Iris pigment epithelial cell (primary cell): ENCODE data around the gene KCND1.

Experiments used
- DNase-seq: peaks from one replicate; pipeline ENCODE4 v3.0.0-alpha.2; 2011; ENCODE audit warnings: low read depth

KCND1 gene

DNA sequence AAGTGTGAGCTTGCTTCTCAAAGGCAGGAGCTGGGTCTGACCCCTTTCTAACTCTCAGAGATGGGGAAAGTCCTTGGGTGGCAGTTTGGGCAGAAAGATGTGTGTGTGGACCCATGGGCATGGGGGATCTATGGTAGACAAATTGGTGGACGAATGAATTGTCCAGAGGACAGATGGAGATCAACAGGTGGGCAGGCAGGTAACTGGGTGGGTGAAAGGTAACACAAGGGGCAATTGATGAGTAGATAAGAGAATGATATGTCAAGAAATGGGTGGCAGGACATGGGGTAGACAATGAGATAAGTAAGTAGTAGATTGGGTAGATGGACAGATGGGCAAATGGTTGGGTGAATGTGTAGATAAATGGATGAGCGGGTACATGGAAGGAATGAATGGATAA, 2.9 kb upstream of the KCND1 start:
- no peak for DNase-seq

DNA sequence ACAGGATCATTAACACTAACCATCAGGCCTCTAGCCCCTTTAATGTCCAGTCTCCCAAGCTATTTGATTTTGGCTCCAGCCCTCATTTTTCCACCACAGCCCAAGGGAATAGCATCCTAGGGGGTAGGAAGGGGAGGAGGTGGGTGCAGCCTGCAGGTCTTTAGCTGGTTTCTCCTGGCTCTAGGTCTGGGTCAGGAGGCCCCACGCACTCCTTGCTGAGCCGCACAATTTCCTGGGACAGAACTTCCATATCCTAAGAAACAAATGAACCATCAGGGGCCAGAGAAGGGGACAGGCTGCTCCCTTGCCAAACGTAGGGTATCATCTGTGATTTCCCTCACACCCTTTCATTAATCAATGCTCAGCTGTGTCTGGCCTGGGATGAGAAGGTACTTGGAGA, 2.4 kb upstream of the KCND1 start:
- DNase-seq, result no peak

DNA sequence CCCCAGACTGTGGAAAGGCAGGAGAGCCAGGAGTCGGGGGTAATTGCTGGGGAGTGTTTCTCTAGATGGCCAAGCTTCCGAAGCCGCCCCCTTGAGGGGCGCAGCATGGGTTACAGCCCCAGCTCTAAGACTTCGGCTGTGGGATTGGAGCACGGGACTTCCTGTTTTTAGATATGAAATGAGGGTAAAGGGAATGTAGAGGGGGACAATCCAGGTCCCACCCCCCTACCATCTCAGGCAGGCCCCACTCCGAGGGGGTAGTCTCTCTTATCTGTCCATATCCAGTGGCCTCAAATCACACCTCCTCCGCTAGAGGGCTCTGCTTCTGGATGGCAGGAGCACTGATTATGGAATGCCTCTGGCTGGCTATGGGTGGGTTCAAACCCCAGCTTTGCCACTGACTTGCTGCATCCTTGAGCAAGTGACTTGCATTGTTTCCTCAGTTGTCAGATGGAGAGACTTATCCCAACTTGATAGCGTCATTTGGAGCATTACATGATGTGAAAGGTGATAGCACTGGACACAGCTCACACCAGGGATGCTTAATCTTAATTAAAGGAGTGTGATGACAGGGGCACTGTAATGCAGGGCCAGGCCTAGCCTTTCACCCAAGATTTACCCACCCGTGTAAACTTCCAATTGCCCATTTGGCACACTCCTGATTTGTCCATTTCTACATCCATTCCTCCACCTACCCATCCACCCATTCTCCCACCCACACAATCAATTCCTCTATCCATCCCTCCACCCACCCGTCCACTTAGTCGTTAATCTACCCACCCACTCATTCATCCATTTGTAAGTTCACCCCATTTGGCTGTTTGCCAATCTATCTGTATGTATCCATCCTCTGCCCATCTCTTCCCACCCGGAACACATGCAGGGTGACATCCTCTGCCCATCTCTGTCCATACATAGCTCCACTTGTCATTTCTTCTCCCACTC, 848 bp upstream of the KCND1 start:
- DNase-seq, result peak; percentile 46

DNA sequence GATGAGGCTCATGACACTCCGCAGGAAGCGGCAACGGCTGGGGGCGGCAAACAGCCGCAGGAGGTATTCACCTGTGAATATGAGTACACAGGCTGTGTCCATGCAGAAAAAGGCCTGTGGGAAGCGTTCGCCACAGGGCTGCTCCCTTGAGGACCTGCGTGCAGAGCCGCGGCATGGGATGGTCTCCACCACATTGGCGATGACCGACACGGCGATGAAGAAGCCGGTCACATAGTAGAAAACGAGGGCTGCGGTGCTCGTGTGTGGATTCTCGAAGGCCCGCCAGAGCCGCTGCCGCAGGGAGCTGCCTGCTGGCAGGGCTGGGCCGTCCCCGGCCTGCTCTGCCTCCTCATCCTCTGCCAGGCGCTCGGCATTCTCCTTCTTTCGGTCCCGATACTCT, 2.2 kb downstream of the KCND1 start:
- DNase-seq, result no peak

DNA sequence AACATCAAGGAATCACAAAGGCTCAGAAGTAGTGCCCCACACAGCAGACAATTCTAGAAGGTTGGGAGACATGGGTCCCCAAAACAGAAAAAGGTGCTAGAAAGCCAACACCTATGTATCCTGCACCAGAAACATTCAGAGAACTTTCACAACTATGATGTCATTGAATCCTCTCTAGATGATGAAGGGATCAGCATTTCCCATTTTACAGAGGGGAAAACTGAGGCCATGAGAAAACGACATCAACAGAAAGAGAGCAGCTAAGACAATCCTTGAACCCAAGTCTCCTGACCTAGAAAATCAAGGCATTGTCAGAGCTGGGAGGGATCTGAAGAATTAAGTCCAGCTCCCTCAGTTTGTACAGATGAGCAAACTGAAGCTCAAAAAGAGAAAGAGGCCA, 3.3 kb downstream of the KCND1 start:
- no peak for DNase-seq

DNA sequence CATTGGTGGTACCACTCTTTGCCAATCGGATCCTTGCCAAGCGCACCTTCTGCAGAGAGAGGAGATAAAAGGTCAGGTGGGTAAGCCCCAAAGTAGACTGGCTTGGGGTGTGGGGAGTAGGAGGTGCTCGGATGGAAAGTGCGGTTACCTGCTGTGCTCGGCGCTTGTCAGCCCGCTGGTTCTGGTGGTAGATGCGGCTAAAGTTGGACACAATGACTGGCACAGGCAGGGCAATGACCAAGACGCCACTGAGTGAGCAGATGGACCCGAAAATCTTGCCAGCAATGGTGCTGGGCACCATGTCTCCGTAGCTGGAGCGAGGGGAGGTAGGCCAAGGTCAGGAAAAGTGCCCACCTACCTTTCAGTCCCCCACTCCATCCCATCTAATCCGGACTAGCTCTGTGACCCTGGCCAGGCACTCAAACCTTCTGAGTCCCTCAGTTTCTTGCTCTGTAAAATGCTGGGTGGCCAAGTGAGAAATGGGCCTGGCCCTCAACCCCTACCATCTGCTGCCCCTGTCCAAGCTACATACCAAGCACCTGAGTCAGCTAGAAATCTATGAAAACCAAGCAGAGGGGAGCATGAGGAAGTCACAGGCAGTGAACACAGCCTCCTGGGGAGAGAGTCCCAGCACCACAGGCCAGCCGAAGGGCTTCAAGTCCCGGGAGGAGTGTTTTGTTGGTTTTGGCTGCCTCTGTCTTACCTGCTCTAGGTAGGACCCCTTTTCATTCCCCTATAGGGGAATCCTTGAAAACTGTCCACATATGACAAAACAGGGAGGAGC, 4.7 kb downstream of the KCND1 start:
- peak; percentile 47 for DNase-seq

DNA sequence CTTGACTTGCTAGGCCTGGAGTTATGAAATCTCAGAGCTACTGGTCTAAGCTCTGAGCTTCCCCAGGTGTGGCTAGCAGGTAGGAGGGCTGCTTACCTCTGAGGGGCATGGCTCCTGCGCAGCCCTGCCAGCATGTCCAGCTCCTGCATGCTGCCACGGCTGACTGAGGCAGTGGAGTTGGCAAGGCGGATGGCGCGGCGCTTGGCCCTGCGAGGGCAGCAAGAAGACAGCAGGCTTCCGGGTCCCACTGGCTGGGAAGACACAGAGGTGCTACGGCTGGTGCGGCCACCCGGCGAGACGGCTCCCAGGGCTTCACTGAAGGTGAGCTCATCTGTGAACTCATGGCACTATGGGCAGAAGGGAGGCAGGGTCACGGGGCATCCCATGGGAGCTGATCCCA, 5.7 kb downstream of the KCND1 start:
- DNase-seq, result no peak

DNA sequence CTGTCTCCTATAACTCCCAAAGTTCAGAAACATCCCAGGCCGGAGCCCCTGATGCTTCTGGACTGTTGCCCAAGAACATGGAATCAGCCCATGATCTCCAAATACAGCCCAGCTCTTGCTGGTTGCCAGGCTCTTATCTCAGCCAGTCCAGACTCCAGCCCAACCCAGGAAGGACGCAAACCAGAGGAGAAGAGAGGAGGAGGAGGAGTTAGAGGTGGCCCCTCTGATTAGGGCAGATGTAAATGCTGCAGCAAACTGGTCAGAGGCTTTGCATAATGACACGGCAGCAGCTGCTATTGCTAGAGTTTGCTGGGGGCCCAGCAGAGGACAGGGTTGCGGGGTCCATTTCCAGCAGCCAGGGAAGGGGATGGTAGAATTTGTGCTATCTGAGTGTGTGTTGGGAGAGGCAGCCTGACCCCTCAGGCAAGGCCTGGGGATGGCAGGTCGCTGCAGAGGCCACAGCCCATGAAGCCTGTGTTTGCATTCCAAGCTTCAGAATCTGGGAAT, 10.0 kb downstream of the KCND1 start:
- peak; percentile 17 for DNase-seq

DNA sequence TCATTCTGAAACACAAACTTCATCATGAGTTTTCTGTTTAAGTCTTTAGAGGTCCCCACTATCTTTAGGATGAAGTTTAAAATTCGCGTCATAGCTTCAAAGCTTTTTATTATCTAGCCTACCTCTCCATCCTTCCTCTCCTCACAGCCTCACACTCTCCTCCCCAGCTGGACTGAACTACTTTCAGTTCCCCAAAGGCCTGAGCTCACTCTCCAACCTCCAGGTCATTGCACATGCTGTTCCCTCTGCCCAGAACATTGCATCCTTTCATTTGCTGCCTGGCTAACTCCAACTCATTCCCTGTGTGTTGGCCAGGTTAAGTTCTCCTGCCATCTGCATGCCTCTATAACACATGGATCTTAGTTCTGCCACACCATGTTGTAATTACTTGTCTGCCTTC, 11.4 kb downstream of the KCND1 start:
- DNase-seq, result no peak

DNA sequence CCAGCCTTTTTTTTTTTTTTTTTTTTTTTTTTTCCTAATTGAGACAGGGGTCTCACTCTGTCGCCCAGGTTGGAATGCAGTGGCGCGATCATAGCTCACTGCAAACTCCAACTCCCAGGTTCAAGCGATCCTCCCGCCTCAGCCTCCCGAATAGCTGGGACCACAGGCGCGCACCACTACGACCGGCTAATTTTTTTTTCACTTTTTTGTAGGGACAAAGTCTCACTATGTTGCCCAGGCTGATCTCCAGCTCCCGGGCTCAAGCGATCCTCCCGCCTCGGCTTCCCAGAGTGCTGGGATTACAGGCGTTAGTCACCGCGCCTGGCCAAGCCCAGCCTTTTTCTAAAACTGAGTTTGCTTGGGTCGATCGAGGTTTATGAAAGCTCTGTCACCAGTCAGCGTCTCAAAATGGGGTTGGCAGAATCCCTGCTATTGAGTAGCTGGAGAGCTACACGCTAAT, 13.0 kb downstream of the KCND1 start:
- DNase-seq, result peak; percentile 64

DNA sequence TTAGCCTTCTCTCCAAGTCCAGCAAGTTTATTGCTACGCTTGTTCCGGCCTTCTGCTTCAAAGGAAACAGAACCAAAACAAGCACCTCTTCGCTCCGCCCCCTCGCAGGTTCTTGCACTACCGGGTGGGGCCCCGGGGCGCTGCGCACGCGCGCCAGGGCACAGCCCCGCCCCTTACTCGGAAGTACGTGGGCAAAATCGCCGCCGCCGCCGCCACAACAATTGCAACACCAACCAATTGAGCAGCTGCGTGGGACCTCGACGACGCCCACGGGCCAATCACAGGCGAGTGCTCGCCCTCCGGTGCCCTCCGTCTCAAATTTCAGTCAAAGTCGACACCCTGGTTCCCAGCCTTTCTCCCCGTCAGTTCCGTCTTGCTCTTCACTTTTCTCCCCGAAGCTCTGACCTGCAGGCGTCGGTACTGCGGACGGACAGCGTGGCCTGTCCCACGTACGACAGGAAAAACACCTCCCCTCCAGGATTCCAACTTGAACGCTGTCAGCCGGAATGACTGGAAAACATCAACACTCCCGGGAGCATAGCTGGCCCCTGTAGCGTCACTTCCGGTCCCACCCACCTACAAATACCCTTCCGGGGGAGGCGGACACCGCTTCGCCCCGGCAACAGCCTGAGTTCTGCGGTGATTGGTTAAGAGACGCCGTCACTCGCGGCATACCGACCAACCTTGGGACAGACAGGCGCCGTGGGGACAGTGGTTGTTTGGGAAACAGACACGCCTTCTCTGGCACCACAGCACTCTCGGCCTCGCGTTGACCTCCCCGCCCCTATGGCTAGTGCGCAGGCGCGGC, 13.6 kb downstream of the KCND1 start:
- DNase-seq, result peak; percentile 97

DNA sequence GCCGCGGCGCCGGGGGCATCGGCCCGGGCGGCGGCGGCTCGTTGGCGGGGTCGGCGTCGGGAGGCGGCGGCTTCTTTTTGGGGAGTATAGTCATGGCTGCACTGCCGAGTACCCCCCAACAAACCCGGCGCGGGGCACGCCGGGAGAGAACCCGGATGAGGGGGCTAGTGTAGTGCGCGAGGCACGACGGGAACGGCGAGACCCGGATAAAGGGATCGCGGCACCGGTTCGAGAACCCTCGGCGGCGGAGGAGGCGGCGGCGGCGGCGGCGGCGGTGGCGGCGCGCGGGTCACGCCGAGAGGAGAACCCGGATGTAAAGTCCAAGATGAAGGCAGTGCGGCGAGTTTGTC, 14.2 kb downstream of the KCND1 start, which contains the start of gene OTUD5:
Gene OTUD5, minus strand, starts transcription at position 131 of the 350 bp plus-strand sequence. Its CDS starts 37 bp downstream, at position 94.
- DNase-seq, result peak; percentile 52

DNA sequence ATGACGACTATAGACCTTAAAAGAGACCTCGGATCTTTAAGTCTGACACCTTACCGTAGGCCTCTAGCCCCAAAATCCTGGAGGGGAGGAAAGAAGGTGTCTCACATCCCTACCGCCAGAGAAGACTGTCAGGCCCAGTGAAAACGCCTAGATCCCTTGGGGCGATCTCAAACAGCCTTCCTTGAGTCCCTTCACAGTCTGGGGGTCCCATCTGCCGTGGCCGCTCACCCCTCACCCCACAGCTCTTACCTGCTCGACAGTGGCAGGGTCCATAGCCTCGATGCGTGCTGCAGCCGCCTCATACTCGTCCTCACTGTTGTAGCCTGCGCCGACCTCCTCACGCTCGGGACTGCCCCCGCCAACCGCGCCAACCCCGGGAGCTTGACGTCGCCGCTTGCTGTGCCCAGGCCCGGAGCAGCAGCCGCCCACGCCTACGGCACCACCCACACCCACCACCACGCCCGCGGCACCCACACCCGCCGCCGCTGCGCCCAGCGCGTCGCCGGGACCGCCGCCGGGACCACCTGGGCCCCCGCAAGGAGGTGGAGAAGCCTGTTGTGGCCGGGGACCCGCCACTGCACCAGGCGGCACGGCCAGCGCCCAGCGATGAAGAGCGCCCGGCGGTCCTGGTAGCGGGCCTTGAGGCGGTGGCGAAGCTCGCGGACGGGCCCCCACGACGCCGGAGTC, 14.8 kb downstream of the KCND1 start:
- peak; percentile 25 for DNase-seq

DNA sequence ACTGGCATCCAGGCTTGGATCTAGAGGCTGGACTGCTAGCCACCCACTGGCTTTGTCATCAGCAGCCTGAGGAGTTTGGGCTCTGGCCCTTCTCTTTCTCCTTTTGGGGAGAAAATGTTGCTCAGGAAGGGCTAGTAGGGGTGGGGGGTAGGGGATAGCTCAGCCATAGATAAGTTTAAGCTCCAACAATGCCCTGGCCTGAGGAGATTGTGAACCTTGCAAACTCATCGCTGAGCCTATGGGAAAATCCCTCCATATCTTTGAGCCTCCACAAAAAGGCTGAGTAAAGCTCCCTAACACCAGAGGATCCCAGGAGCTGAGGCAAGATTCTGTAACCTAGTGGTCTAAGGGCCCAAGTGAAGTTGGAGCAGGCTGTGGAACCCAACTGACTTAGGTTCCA, 23.1 kb downstream of the KCND1 start:
- no peak for DNase-seq

DNA sequence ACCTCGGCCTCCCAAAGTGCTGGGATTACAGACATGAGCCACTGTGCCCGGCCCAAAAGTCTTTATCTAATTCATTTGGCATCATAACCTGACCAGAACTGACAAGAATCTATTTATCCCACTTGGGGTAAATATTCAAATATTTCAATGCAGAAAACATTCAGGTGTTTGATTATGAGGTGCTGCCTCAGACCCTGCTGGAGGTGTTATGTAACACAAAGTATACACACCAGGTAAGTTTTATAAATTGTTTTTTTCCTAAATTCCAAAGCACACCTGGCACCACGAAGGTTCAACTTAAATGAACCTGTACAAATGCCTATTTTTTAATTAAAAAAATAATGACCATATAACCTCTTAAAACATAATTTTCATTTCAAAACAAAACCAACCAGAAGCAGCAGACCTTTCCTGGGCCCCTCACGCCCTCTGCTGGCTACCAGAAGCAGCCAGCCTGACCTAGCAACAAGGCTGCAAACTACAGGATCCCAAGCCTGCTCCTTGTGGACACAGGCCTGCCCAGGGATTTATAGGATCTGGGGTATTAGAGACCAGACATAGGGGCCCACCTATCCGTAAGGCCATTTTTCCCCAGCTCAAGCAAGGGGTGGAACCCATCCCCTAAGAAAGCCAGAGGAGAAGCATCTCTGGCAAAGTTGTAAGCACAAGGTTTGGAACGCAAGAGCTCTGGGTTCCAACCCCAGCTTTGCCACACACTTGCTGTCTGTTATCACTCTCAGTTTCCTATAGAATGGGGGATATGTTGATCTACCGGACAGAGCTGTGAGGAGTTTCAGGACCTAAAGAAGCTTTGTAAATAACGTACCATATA, 25.9 kb downstream of the KCND1 start:
- peak; percentile 57 for DNase-seq

DNA sequence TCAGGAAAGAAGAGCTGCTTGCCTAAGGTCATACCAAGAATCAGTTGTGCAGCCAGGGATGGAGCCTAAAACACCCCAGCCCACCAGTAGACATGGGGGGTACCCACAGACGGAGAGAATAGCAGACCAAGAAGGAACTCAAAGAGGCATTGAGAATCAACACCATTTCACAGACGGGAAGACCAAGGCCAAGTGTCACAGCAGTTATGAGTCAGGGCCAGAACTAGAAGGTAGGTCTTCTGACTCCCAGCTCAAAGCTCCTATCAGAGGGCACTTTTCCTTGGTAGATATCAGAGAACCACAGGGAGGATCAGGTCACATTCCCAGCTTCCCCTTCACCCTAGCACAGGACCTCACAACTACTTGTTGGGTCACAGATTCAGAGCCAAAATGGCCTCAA, 28.7 kb downstream of the KCND1 start:
- DNase-seq, result no peak

DNA sequence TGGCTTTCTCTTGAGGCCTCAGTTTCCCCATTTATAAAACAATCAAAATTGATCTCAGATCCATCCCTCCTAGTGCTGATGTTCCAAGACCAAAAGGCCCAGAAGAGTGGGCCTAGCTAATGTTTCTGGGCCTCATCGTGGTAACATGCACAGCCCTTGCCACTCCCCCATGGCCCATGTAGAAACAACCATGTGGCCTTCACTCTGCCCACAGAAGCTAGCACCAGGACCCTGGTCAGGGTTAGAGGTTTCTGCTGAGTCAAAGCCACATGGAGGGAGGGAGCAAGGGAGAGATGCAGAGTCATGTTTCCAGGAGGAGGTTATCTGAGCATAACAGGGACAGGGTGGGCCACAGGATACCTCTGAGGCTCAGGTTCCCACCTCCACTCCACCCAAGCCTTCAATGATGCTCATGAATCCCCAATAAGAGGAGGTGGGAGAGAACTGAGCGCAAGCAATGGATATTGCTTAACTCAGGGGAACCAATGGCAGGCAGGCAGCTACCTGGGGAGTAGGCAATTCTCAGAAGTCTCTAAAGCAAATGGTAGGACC, 31.2 kb downstream of the KCND1 start:
- DNase-seq, result no peak

DNA sequence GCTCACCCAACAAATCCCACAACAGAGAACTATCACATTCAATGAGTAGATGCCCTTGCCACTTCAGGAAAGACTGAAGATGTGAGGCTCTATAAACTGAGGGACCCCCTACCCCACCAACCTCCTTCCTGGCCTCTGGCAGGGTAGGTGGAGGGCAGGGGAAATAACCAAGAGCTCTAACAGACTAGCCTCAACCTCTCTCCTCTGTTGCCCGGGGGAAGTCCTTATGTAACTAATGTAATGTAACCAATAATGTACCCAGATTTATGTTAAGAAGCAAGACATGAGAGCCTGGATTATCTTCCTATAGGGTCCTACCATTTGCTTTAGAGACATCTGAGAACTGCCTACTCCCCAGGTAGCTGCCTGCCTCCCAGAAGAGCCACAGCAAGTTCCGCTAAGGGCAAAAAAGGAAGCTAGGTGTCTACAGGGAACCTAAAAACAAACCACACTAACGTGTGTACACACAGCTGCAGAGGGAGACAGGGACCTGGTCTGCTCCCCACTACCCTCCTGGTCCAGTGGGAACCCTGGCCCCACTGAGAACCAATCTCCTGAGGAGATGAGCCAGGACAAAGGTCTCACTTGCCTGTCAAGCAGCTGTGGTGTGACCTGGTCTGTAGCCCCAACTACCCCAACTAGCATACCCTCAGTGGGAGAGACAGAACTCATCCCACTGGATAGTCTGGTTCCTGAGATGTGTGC, 32.0 kb downstream of the KCND1 start:
- no peak for DNase-seq

DNA sequence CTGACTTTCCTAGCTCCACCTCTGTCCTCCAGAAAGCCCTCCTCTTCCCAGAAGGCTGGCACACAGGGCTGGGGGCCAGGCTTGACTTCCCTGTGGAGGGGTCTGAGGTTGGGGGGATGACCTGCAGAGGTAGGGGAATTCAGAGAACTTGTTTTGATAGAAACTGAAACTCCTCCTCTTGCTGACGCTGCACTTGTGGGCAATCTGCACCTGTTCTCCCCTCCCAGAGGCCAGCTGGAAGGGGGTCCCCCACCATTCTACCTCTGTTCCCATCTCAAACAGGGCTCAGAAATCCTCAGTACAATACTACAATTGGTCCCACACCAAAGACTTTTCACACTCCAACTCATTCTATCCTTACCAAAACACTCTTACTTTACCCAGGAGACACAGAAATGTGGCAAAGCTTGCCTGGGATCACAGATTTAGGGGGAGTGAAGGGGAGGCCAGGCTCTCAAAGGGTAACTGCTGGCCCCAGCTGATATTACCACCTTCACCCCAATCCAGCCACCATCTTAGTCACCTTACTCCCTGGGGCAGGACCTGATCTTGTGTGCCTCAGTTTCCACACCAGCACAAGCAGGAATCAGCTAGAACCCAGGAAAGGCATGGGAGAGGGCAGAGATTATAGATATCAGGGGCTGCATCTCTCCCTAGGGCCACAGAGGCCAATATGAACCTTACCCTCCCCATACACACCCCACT, 32.8 kb downstream of the KCND1 start:
- DNase-seq, result no peak
